T-helper 17 cell (primary cell): ENCODE results near the gene COPZ1. TPM values are rescaled to one million over a fixed set of nuclear protein-coding genes. Genes with fewer than 3 reads are reported as not detected.

Experiments used
- ATAC-seq: fragments of 150-1000 bp; cut with Tn5 transposase; 2 replicates; pipeline ENCODE4 v1.10.0; 2021; ENCODE audit warnings: mild to moderate bottlenecking, moderate library complexity
- DNase-seq, 3 donors: peaks; one replicate each; pipeline versions ENCODE4 v3.0.0 to v3.0.0-alpha.2; 2020 to 2021
- H3K9me3 ChIP-seq: one replicate; pipeline ENCODE4 v1.7.0; 2013; ENCODE audit warnings: low read length, mild to moderate bottlenecking; ENCODE audit not compliant: control insufficient read depth, poor library complexity, severe bottlenecking
- H3K27ac Mint-ChIP-seq: one replicate; pipeline ENCODE4 v1.8.0; 2022; ENCODE audit warnings: mild to moderate bottlenecking, moderate library complexity, mixed read lengths
- H3K27me3 Mint-ChIP-seq: one replicate; pipeline ENCODE4 v1.8.0; 2022; ENCODE audit warnings: mixed read lengths
- H3K36me3 Mint-ChIP-seq: one replicate; pipeline ENCODE4 v1.8.0; 2022; ENCODE audit warnings: low read depth, mixed read lengths
- H3K4me1 Mint-ChIP-seq: one replicate; pipeline ENCODE4 v1.8.0; 2022; ENCODE audit warnings: mild to moderate bottlenecking, mixed read lengths
- H3K4me3 Mint-ChIP-seq: one replicate; pipeline ENCODE4 v1.8.0; 2022; ENCODE audit warnings: mild to moderate bottlenecking, moderate library complexity, mixed read lengths
- total RNA-seq, 4 donors: library from RNA in 2 of 4; stranded (reverse) in 2 of 4; gene quantifications; one replicate each; pipeline ENCODE4 v1.2.3 and lab custom pipeline; 2022 to 2026

COPZ1 gene
- total RNA-seq, 2 donors from 2014 or later: 58.6 to 63.3 TPM

GRCh38 chr12:54376596-54376995, 51.7 kb downstream of the COPZ1 start:
- Mint-ChIP-seq H3K4me1 (peaks cover 16% of the 10 kb centered on the region), H3K27ac (peak overlapping the region; percentile 29), H3K36me3 (no peaks in the 10 kb centered on the region), H3K4me3 (no peak overlapping the region), H3K27me3 (no peaks in the 10 kb centered on the region)
- ATAC-seq: no peak
- no peak for DNase-seq
- no peaks in the 10 kb centered on the region for H3K9me3 ChIP-seq

GRCh38 chr12:54377007-54377406, 52.1 kb downstream of the COPZ1 start:
- DNase-seq (no peak), ATAC-seq (no peak)
- H3K4me3 Mint-ChIP-seq: no peak overlapping the region
- H3K27ac Mint-ChIP-seq: peak overlapping the region; percentile 29
- no peaks in the 10 kb centered on the region for H3K36me3 Mint-ChIP-seq
- peaks cover 14% of the 10 kb centered on the region for H3K4me1 Mint-ChIP-seq
- H3K9me3 ChIP-seq: no peaks in the 10 kb centered on the region
- H3K27me3 Mint-ChIP-seq: no peaks in the 10 kb centered on the region

GRCh38 chr12:54377797-54378515, 53.0 kb downstream of the COPZ1 start:
- no peaks in the 10 kb centered on the region for H3K36me3 Mint-ChIP-seq
- peak overlapping the region; percentile 75 for H3K4me3 Mint-ChIP-seq
- no peak for DNase-seq
- no peaks in the 10 kb centered on the region for H3K27me3 Mint-ChIP-seq
- ATAC-seq: no peak
- peaks cover 13% of the 10 kb centered on the region for H3K4me1 Mint-ChIP-seq
- H3K9me3 ChIP-seq: no peaks in the 10 kb centered on the region
- H3K27ac Mint-ChIP-seq: no peak overlapping the region

GRCh38 chr12:54378796-54379397, 54.0 kb downstream of the COPZ1 start:
- DNase-seq (no peak), ATAC-seq (no peak)
- Mint-ChIP-seq H3K36me3 (no peaks in the 10 kb centered on the region), H3K27ac (no peak overlapping the region), H3K4me3 (peak overlapping the region; percentile 80), H3K27me3 (no peaks in the 10 kb centered on the region), H3K4me1 (peaks cover 14% of the 10 kb centered on the region)
- H3K9me3 ChIP-seq: no peaks in the 10 kb centered on the region

GRCh38 chr12:54379398-54380201, 54.7 kb downstream of the COPZ1 start:
- peak overlapping the region; percentile 80 for H3K4me3 Mint-ChIP-seq
- no peak overlapping the region for H3K27ac Mint-ChIP-seq
- peaks cover 15% of the 10 kb centered on the region for H3K4me1 Mint-ChIP-seq
- ATAC-seq (peak; percentile 96), DNase-seq (peak; percentile 81 to 89 (median 83))
- no peaks in the 10 kb centered on the region for H3K9me3 ChIP-seq
- H3K27me3 Mint-ChIP-seq: no peaks in the 10 kb centered on the region
- no peaks in the 10 kb centered on the region for H3K36me3 Mint-ChIP-seq

GRCh38 chr12:54381136-54381535, 56.2 kb downstream of the COPZ1 start:
- peaks cover 14% of the 10 kb centered on the region for H3K4me1 Mint-ChIP-seq
- ATAC-seq (no peak), DNase-seq (no peak)
- no peaks in the 10 kb centered on the region for H3K9me3 ChIP-seq
- H3K4me3 Mint-ChIP-seq: no peak overlapping the region
- no peaks in the 10 kb centered on the region for H3K36me3 Mint-ChIP-seq
- no peak overlapping the region for H3K27ac Mint-ChIP-seq
- H3K27me3 Mint-ChIP-seq: no peaks in the 10 kb centered on the region

- H3K27me3 Mint-ChIP-seq: no peaks in the 10 kb centered on the region
- peak; percentile 19 for ATAC-seq
- no peak overlapping the region for H3K4me3 Mint-ChIP-seq
Observed at GRCh38 chr12:54383041-54383609, 58.2 kb downstream of the COPZ1 start.

GRCh38 chr12:54384591-54385041, 59.7 kb downstream of the COPZ1 start, which contains the start of gene ZNF385A:
Gene ZNF385A (minus strand): TSS chr12:54384733. CDS start chr12:54384514, 219 bp downstream.
- no peaks in the 10 kb centered on the region for H3K9me3 ChIP-seq
- no peak for DNase-seq
- Mint-ChIP-seq H3K27ac (no peak within 1 kb of the TSS), H3K27me3 (no peaks in the 10 kb centered on the region), H3K4me3 (no peak within 1 kb of the TSS), H3K4me1 (peaks cover 21% of the 10 kb centered on the region), H3K36me3 (no peaks in the 10 kb centered on the region)
- ATAC-seq: peak; percentile 43

More at GRCh38 chr12:54383041-54383609, 58.2 kb downstream of the COPZ1 start:
- no peaks in the 10 kb centered on the region for H3K9me3 ChIP-seq
- Mint-ChIP-seq H3K36me3 (no peaks in the 10 kb centered on the region), H3K4me1 (peaks cover 19% of the 10 kb centered on the region), H3K27ac (no peak overlapping the region)
- DNase-seq: no peak

- Mint-ChIP-seq H3K4me3 (no peak overlapping the region), H3K27me3 (no peaks in the 10 kb centered on the region), H3K36me3 (no peaks in the 10 kb centered on the region), H3K4me1 (peaks cover 24% of the 10 kb centered on the region), H3K27ac (no peak overlapping the region)
- ATAC-seq (no peak), DNase-seq (no peak)
- H3K9me3 ChIP-seq: no peaks in the 10 kb centered on the region
Observed at GRCh38 chr12:54385251-54385914, 60.5 kb downstream of the COPZ1 start.

GRCh38 chr12:54386403-54387113, 61.6 kb downstream of the COPZ1 start:
- ATAC-seq (no peak), DNase-seq (no peak)
- Mint-ChIP-seq H3K27me3 (no peaks in the 10 kb centered on the region), H3K4me3 (no peak overlapping the region), H3K4me1 (peaks cover 23% of the 10 kb centered on the region), H3K27ac (no peak overlapping the region), H3K36me3 (no peaks in the 10 kb centered on the region)
- H3K9me3 ChIP-seq: no peaks in the 10 kb centered on the region

GRCh38 chr12:54387114-54387467, 62.2 kb downstream of the COPZ1 start:
- Mint-ChIP-seq H3K4me1 (peaks cover 27% of the 10 kb centered on the region), H3K27ac (peak overlapping the region; percentile 67), H3K4me3 (no peak overlapping the region), H3K36me3 (no peaks in the 10 kb centered on the region), H3K27me3 (no peaks in the 10 kb centered on the region)
- no peaks in the 10 kb centered on the region for H3K9me3 ChIP-seq
- ATAC-seq (no peak), DNase-seq (no peak)
